GM12891 (cell line): Measurements from ENCODE around the gene UBR4.

Experiments
- DNase-seq: peaks from one replicate; pipeline ENCODE4 v3.0.0; 2011; ENCODE audit warnings: low spot score; ENCODE audit not compliant: insufficient read length
- FAIRE-seq: peaks from 2 replicates; lab custom pipeline; 2011; peaks lifted over from hg19 to GRCh38; lab: Jason Lieb, UNC
- PAX5 ChIP-seq: IDR thresholded peaks from 2 replicates; pipeline ENCODE4 v1.6.1; 2011; ENCODE audit warnings: low read length, moderate library complexity, mild to moderate bottlenecking; ENCODE audit not compliant: insufficient read depth, severe bottlenecking
- POLR2A ChIP-seq: IDR thresholded peaks from 2 replicates; pipeline ENCODE4 v1.6.1; 2011; ENCODE audit warnings: low read depth, low read length, control low read depth
- POLR2AphosphoS5 ChIP-seq: IDR thresholded peaks from 2 replicates; pipeline ENCODE4 v1.6.1; 2011; ENCODE audit warnings: low read depth, low read length, control low read depth
- POU2F2 ChIP-seq: IDR thresholded peaks from 2 replicates; pipeline ENCODE4 v1.6.1; 2011; ENCODE audit warnings: low read depth, mild to moderate bottlenecking, control low read depth, low read length, moderate library complexity
- SPI1 ChIP-seq: IDR thresholded peaks from 2 replicates; pipeline ENCODE4 v1.6.1; 2011; ENCODE audit warnings: low read depth, low read length, control low read depth
- TAF1 ChIP-seq: IDR thresholded peaks from 2 replicates; pipeline ENCODE4 v1.6.1; 2011; ENCODE audit warnings: low read depth, low read length, control low read depth

UBR4 gene

GRCh38 chr1:19205403-19205802 lies 4.7 kb downstream of the UBR4 start:
- DNase-seq (peak; percentile 14), FAIRE-seq (no peak)
- TF ChIP-seq PAX5, result no peak

- FAIRE-seq (no peak), DNase-seq (no peak)
- no peak for TF ChIP-seq SPI1
Observed at GRCh38 chr1:19204446-19205266, 5.4 kb downstream of the UBR4 start.

- DNase-seq, result no peak
- no peak for TF ChIP-seq POLR2A
- TF ChIP-seq SPI1, result no peak
- no peak for TF ChIP-seq POU2F2
- no peak for TF ChIP-seq TAF1
- TF ChIP-seq PAX5, result no peak
- TF ChIP-seq POLR2AphosphoS5, result no peak
- no peak for FAIRE-seq
Observed at GRCh38 chr1:19203440-19203839, 6.6 kb downstream of the UBR4 start.

DNA sequence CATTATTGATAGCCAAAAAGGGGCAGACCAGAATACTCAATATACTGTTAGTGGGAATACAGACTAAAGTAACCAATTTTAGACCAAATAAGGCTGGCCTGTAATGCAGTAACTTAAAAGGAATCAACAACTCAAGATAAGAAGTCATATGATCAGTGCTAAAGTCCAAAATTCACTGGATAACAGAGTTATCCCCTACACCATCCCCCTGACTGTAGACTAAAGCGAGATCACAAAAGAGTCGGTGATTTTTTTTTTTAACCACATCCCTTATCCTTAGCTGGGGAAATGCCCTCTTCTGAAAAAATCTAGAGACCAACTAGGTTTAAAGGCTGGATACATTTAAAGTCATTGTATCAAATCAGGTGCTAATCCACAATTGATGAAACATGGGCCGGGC lies 7.7 kb downstream of the UBR4 start:
- DNase-seq, result no peak
- TF ChIP-seq SPI1, result no peak
- no peak for TF ChIP-seq PAX5
- TF ChIP-seq POLR2A, result no peak
- TF ChIP-seq TAF1, result no peak
- TF ChIP-seq POLR2AphosphoS5, result no peak
- TF ChIP-seq POU2F2, result no peak
- no peak for FAIRE-seq

- FAIRE-seq, result no peak
- TF ChIP-seq SPI1, result no peak
- no peak for TF ChIP-seq TAF1
- no peak for TF ChIP-seq POLR2A
- no peak for TF ChIP-seq POU2F2
- no peak for TF ChIP-seq PAX5
- no peak for TF ChIP-seq POLR2AphosphoS5
- DNase-seq, result no peak
Observed at GRCh38 chr1:19199969-19200604, 10.0 kb downstream of the UBR4 start.

DNA sequence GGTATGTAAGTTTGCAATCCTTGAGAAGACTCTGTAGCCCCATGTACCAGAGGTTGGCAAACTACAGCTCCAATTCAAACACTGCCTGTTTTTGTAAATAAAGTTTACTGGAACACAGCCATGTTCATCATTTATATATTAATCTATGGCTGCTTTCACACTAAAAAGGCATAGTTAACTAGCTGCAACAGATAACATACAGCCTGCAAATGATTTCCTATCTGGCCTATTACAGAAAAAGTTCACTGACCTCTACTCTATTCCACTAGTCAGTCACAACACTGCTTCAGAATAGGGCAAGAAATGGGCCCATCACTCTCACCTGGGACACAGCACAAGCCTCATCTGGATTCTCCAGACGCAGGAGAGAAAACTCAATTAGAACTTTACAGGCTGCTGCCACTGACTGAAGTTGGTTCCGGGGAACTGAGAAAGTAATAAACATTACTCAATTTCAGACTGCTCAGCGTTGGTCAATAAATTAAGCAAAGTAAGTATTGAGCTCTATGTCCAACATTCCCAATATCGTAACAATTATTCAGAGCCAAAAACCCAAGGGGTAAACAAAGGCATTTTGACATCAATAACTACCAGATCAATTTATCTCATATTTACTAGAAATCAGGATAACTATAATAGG lies 10.6 kb downstream of the UBR4 start:
- no peak for TF ChIP-seq POLR2AphosphoS5
- no peak for TF ChIP-seq TAF1
- no peak for TF ChIP-seq POLR2A
- no peak for TF ChIP-seq PAX5
- no peak for TF ChIP-seq POU2F2
- TF ChIP-seq SPI1, result no peak
- no peak for FAIRE-seq
- no peak for DNase-seq

- FAIRE-seq (no peak), DNase-seq (no peak)
- TF ChIP-seq POLR2A, result no peak
- no peak for TF ChIP-seq SPI1
- no peak for TF ChIP-seq TAF1
- no peak for TF ChIP-seq POU2F2
- no peak for TF ChIP-seq POLR2AphosphoS5
- TF ChIP-seq PAX5, result no peak
Observed at GRCh38 chr1:19198820-19199219, 11.2 kb downstream of the UBR4 start.

DNA sequence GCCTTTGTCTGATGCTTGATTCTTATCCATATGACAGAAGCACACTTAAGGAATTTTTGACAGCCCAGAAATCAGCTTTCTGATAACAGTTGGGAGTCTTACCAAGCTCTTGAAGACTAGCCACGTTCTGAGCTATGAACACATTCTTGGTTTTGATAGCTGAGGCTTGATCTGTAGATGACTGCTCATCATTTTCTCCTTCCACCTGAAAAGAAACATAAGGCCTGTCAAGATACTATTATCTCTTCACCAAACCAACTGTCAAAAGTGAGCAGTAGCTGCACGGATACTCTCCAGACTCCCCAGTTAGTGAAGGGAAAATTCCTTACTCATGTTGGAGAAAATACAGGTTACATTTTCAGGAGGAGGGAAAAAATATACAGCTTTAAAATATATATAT lies 12.2 kb downstream of the UBR4 start:
- no peak for TF ChIP-seq TAF1
- TF ChIP-seq POU2F2, result no peak
- TF ChIP-seq SPI1, result no peak
- no peak for TF ChIP-seq POLR2A
- no peak for TF ChIP-seq PAX5
- DNase-seq (no peak), FAIRE-seq (no peak)

GRCh38 chr1:19196331-19196730 lies 13.7 kb downstream of the UBR4 start:
- TF ChIP-seq POLR2AphosphoS5 (no peak), POU2F2 (no peak), PAX5 (no peak), TAF1 (no peak), POLR2A (no peak), SPI1 (no peak)
- FAIRE-seq (no peak), DNase-seq (no peak)

DNA sequence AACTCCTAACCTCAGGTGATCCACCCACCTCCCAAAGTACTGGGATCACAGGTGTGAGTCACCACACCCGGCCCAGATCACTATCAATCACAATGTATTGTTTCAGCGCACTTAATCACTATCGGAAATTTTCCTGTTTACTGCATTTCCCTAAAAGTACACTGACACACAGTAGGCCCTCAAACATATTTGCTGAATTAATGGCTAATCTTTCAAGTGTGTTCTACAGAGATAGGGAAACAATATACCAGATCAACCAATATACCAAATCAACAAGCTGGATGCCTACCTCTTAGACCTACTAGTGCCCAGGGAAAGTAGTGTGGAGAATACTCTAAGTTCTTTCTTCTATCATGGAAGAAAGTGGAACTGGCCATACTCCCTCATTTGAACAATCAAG lies 17.1 kb downstream of the UBR4 start:
- no peak for DNase-seq
- no peak for FAIRE-seq
- no peak for TF ChIP-seq SPI1
